ENCODE measurements around the gene BPIFB3.
"Not testable (repeated sequence)": the region's sequence is repeated elsewhere in the genome, so short reads cannot be mapped to it uniquely, and the experiment has no call there.

BPIFB3 gene

DNA sequence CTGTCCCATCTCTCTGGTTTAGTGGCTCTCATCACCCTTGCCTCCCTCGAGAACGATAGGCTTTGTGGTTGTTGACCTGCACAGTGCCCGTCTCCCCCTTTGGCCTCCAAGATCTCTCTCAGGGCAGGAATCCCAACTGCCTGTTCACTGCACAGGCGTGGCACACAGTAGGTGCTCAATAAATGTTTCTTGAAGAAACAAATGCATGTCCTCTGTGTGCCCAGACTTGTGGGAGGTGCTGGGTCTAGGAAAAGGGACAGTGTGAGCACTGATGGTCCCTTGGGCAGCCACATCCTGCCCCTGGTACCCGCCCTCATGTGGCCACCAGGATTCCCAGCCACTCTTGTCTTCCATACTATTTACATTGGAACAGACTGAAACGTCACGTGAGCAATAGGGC lies 24.8 kb upstream of the BPIFB3 start:
- DNase-seq, result no peak

DNA sequence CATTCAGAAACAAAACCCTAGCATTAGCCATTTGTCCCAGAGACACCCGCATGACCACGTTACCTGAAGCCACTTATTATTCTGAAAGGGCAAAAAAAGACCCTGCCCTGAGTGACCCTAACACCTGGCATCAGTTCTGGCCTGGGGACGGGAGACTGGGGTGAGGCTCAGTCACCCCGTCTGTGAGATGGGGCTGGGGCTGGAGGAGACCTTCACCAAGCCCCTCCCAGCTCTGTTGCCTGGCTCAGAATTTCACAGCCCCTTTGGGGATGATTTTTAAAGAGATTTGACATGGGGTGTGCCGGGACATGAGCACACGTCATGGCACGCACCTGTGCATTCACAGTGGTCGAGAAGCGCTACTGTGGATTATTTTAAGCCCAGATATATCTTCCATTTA lies 23.6 kb upstream of the BPIFB3 start:
- DNase-seq, result no peak

DNA sequence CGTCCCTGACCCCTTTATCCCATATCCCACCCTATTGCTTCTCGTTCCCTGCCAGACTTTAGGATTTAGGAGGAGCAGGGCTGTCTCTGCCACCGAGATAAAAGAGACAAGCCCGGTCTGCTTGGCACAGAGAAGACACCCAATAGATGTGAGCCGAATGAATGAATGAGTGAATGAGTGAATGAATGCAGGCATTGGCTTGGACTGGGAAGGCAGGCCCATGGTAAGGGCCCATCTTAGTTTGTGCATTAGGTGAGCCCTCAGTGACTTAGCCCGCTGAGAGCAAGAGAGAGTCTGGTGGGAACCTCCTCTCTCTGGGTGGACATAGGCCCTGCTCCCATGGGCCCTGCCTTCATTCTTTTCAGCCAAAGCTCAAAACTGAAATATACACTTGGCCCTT lies 23.1 kb upstream of the BPIFB3 start:
- DNase-seq, result no peak

DNA sequence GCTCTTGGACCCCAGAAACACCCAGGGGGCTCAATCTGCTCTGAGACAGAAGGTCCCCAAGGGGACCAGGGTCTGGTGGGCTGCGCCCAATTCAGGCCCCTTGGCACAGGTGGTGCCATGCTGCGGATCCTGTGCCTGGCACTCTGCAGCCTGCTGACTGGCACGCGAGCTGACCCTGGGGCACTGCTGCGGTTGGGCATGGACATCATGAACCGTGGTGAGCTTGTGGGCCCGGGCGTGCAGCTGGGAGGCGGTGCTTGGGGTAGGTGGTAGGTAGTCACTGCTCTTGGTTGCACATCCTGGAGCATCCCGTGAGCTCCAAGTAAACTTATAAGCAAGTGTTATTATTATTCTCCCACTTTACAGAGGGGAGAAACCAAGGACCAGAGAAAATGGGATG lies 22.2 kb upstream of the BPIFB3 start, which contains the start of gene BPIFB6:
TSS of gene BPIFB6 (plus strand) at position 118 of the 400 bp plus-strand sequence. CDS start at position 118, 0 bp downstream.
- no peak for DNase-seq

DNA sequence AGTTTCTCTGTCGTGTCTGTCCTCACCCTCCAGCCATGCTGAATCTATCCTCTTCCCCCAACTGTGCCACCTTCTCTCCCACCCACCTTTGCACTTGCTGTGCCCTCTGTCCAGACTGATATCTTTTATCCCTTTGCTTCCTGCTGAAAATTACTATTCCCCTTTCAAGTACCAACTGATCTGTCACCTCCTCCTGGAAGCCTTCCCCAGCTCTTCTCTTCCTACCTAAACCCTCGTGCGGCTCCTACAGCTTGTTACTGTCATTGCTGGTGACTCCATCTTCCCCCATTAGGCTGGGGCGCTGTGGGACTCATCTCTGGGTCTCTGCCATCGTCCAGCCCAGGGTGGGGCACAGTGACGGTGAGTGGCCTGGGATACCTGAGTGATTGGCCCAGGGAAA lies 21.1 kb upstream of the BPIFB3 start:
- no peak for DNase-seq

DNA sequence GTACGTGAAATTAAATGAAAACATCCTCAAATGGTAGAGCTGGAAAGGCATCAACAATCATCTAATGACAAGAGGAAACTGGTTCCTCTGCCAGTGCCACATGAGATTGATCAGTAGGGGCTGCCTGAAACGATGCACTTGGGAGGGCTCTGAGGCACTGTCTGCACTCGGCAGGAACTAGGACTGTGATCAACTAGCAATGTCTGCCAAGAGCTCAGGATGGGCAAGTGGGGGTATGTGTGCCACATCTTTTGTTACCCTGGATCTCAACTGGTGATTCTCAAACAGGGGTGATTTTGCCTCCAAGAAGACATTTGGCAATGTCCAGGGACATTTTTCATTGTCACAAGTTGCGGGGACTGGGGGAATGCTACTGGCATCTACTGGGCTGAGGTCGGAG lies 20.3 kb upstream of the BPIFB3 start:
- no peak for DNase-seq

DNA sequence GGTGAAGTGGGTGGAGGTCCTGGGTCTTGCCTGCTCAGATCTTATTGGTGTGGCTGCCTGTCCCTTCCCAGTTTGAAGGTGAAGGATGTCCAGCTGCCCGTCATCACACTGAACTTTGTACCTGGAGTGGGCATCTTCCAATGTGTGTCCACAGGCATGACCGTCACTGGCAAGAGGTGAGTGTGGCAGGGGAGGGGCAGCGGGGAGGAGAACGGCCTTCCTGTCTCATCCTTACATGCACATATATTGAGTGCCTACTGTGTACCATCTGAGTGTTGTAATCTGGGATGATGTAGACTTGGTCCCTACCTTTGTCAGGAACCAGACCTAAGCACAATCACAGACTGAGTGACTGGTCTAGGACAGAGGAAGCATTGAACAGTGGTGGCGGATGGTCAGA lies 19.6 kb upstream of the BPIFB3 start:
- DNase-seq, result no peak

DNA sequence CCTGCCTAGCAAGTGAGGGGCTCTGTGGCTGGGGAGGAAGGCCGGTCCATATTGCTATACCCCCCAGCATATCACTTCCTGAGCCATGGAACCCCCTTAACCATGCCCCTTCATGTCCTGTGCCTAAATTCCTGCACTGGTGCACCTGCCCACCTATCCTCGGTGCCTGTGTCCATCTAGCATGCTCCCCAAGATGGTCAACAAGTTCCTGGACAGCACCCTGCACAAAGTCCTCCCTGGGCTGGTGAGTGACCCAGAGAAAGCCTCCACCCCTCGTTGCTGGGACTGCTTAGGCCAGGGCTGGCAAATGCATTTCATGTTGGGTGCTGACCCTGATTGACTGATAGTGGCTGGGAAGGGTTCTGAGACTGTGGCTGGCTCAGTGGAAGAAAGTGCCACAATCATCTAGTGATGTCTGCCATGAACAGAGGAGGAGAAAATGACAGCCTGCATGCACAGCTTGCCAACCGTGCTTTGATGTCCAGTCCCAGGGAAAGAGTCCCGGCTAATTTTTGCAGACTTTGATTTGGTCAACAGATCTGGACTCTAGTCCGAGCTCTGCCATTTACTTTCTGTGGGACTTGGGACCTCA lies 18.7 kb upstream of the BPIFB3 start:
- no peak for DNase-seq

DNA sequence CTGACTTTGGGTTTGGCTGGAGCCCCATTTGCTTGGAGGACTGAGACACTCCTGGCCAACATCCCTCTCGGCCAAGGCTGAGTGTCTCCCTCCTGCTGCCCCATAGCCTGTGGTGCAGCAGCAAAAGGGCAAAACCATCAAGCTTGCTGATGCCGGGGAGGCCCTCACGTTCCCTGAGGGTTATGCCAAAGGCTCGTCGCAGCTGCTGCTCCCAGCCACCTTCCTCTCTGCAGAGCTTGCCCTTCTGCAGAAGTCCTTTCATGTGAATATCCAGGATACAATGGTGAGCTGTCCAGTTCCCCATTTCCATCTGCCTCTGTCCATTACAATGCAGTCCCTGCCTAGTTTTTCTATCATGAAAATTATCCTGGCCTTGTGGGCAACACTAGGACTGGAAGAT lies 16.2 kb upstream of the BPIFB3 start:
- DNase-seq, result no peak

DNA sequence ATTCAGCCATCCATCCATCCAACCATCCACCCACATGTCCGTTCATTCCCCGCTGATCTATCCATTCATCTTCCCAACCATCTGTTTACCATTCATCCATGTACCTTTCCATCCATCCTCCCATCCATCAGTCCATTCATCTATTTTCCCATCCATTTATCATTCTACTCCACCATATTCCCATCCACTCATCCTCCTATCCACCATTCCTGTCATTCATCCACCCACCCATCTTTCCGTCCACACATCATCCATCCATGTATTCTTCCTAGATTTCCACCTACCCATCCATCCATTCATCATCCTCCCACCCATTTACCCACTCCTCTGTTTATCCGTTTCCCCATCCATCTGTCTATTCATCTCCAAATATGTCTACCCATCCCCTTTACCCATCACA lies 15.5 kb upstream of the BPIFB3 start:
- no peak for DNase-seq

DNA sequence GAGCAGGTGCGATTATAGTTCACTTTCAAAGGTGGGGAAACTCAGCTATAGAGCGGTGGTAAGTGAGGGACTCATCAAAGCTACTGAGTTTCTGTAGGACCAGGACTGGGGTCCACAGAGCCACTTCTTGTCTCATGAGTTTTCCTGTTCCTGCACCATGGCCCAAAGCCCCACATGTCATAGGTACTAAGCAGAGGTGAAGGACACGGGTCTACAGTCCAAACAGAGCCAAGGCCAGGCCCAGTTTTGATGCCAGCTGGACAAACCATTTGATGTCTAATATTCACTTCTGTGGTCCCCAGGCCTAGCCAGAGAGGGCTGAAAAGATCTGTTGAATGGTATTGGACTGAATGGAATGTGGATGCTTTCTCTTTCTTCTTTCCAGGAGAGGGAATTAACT lies 11.3 kb upstream of the BPIFB3 start:
- no peak for DNase-seq

DNA sequence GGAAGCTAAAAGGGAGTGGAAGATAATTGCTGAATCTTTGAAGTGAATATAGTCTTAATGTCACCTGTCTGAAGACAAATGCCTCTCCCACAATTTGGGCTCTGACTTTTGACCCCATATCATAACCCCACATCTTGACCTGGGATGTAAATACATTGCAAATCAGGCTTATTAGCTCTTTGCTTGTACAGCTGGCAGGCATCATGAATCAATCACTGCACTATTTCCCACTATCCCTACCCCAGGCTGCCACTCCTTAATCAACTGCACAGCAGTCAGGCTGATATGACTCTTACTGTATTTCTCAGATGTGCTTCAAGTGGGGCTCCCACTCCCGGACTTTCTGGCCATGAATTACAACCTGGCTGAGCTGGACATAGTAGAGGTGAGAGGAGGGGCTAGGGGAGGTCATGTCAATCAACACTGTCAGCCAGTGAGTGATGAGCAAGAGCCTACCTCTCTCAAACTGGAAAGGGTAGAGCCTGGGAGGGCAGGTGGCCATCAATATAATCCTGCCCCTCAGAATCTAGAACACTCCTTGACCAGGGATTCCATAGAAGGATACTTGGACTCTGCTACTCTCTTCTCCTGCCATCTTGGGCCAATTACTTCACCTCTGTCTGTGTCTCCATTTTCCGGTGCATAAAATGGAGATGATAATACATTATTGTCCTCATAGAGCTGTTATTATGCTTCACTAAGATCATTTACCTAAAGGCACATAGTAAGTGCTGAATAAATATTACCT lies 10.5 kb upstream of the BPIFB3 start:
- DNase-seq, result no peak

DNA sequence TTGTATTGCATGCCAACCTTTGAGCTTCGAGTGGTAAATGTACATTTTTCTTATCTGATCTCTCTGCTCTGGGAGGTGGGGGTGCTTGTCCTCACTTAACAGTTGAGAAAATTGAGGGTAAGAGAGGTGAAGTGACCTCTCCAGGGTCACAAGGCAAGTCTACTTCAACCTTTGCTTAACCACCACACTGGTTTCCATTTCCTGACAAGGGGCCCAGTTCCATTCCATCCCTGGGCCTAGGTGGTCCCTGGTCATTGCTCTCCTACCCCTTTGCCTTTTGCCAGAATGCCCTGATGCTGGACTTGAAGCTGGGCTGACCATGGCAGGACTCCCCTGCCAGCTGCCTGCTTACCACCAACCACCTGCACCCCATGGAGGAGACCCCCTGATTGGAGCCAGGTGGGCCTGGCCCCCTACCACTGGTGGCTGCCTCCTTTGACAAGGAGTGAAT lies 9.9 kb upstream of the BPIFB3 start:
- no peak for DNase-seq

DNA sequence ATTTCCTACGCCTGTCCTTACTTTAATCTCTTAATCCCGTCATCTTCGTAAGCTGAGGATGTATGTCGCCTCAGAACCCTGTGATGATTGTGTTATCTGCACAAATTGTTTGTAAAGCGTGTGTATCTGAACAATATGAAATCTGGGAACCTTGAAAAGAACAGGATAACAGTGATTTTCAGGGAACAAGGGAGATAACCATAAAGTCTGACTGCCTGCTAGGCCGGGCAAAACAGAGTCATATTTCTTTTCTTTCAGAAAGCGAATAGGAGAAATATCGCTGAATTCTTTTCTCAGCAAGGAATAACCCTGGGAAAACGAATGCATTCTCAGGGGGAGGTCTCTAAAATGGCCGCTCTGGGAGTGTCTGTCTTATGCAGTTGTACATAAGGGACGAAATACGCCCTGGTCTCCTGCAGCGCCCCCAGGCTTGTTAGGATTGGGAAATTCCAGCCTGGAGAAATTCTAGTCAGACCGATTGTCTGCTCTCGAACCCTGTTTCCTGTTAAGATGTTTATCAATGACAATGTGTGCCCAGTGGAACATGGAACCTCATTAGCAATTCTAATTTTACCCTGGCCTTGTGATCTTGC lies 8.5 kb upstream of the BPIFB3 start:
- DNase-seq, result not testable (repeated sequence)

DNA sequence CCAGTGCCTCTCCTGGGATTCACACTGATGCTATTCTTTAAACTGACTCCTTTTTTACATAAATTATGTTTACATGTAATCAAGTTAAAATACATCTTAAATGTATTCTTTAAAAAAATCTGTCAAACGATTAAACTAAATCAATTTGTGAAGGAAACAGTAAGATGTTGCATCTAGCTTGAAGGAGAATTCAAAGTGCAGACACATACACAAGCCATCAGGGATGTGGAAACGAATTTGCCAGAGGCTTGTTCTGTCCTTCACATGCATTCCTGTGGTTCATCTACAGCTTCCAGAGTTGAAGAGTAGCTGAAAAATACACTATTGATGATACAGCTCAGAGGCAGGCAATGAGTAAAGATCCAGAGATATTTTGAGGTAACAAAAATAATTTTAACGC lies 7.3 kb upstream of the BPIFB3 start:
- DNase-seq, result no peak

DNA sequence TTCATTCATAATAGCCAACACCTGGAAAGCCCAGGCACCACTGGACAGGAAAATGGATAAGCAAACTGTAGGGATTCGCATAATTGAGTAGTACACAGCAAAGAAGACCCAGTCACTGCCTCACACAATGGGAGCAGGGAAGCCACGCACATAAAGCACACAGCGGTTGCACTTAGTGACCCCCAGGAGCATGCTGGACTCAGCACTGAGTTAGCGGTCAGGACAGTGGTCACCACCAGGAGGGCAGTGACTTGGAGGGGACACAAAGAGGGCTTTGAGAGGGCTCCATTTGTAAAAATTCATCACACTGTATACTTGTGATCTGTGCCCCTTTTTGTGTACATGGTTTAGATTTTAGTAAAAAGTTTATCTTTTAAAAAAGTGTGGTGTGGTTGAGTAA lies 2.4 kb upstream of the BPIFB3 start:
- DNase-seq, result no peak

DNA sequence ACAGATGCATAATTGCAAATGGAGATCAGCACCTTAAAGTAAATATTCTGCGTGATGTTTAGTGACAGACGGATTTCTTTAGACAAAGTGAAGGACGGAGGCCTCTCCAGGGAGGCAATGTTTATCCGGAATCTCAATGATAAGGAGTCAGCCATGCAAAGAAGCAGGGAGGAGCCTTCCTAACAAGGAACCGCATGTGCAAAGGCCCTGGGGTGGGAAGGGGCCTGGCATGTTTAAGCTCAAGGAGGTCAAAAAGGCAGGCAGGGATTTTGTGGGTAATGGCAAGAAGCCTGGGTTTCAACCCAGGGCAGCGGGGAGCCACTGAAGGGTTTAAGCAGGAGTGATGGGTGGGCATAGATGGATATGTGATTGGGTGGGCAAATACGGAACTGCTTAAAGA lies 678 bp downstream of the BPIFB3 start:
- no peak for DNase-seq

DNA sequence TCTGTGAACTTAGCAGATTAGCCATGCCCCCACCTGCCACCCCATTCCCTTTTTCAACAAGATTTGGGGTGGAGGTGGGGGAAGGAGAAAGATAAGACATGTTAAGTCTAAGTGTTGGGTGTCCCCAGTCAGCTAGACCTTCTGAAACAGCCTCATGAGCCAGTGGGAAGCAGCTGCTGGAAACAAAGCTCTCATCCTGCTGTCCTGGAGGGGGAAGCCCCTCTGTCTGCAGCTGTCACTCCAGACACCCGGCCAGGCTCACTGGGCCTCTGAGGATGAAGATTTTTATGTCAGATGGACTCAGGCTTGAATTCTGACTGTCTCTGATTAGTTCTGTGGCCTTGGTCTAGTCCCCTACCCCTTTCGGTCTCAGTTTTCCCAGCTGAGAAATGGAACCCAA lies 1.1 kb downstream of the BPIFB3 start:
- DNase-seq, result no peak

DNA sequence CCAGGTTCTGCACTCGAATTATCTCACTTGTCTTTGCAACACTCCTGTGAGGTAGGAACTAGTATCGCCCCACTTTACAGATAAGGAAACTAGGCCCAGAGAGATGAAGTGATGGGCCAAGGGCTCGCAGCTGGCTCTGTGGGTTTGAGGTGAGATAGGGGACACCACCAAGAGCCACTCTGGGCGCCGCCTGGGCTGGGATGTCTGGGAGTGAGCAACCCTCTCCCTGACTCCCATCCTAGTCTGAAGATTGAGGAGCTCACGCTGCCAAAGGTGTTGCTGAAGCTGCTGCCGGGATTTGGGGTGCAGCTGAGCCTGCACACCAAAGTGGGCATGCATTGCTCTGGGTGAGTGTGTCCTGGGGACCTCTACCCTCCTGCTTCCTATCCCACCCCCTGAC lies 5.4 kb downstream of the BPIFB3 start:
- DNase-seq, result no peak

DNA sequence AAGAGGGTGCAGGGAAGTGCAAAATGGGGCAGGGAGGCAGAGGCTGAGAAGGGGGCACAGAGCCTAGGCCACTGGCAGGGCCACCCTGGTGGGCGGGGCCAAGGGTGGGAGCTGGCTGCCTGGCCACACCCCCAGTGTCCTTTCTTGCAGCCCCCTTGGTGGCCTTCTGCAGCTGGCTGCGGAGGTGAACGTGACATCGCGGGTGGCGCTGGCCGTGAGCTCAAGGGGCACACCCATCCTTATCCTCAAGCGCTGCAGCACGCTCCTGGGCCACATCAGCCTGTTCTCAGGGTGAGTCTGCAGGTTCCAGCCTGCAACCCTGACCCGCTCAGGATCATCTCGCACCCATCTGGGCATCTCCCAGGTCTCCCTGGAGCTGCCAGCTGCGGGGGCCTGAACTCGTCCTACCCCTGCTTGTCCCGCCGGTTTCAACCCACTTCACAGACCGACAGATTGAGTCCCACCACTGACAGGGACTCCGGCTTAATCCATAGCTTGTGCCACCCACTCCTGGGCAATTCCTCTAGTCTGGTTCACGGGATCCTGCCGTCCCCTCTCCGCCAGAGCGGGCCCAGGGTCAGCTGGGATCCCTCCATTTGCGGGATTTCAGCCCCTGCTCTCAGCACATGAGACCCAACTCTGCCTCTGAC lies 6.2 kb downstream of the BPIFB3 start:
- DNase-seq, result no peak

DNA sequence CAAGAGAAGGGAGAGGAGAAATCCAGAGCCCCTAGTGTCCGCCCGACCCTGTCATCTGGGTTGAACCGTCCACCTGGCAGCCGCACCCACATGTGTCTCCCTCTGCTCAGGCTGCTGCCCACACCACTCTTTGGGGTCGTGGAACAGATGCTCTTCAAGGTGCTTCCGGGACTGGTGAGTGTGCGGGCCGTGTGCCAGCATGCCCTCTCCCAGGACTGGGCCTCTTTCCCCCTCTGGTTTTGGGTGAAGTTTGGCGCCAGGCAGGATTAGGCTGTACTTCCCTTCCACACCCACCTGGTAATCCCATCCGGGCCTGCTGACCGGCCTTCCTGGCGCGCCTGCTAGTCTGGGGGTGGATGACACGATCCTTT lies 7.9 kb downstream of the BPIFB3 start:
- DNase-seq, result no peak

DNA sequence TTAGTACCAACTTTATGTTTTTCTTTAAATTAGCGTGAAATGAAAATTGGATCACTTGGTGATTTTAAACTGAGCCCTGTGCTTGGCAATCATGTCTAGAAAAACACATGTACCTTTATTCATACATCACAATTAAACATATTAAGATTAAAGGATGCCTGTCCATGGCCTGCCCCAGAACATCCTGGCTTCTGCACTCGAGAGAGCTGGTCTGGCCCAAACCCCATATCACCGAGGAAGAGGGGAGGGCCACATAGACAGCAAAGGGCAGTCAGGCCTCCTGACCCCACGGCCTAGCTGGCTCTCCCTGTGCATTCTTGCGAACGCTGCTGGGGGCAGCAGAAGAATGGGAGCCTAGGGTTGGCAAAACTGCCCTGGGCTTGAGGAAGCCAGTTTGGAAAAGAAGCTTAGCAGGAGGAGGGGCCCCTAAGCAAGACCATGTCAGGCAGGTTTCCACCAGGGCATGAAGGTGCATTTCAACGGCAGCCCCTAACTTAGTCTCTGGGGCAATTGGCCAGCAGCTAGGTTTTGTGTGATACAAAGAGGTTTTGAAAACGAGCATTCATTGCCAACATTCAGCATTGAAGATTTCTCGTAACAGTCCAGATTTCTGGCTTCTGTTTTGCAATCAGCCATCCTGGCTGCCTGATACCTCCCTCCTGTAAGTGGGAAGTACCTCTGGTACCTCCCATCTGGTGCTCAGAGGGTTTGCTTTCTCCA lies 8.6 kb downstream of the BPIFB3 start:
- DNase-seq, result no peak

DNA sequence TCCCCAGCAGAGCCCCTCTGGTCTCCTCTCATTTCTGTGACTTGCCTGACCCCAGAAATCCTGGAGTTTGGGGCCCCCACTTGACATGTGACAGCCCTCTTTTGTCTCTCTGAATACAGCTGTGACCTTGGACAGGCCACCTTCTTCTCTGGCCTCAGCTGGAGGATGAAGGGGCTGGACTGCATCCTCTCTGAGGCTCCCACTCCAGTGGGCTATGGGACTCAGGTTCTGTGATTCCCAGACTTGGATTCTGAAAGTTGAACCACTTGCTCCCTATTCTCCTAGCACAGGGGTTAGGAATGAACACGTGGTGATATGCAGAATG lies 9.1 kb downstream of the BPIFB3 start:
- no peak for DNase-seq

DNA sequence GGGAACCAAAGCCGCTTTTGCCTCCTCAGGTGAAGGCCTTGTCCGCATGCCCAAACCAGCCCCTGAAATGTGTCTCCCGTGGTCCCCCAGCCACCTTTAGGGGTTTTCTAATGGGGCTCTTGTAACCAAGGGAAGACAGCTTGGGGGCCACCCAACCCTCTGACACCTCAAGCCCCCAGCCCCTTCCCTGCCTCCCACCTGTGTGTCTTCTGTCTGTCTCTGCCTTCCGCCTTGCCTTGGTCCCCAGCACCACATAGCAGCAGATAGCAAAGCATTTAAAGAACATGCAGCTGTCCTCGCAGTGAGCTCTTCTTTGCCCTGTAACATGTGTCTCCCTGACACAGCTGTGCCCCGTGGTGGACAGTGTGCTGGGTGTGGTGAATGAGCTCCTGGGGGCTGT lies 9.6 kb downstream of the BPIFB3 start:
- no peak for DNase-seq
